Choroid plexus epithelial cell (primary cell): ENCODE results near the gene MAMSTR.

ENCODE experiments used
- DNase-seq: peaks from one replicate; pipeline ENCODE4 v3.0.0-alpha.2; 2010; ENCODE audit warnings: low read depth
- H3K4me3 ChIP-seq: 2 replicates; pipeline ENCODE4 v1.5.1; 2011; ENCODE audit warnings: low read depth, mild to moderate bottlenecking, control low read depth, low read length, moderate library complexity
- TF ChIP-seq, protein P1 (sequence below): conservative IDR thresholded peaks from 2 replicates; pipeline ENCODE4 v1.5.1; 2011; ENCODE audit warnings: low read depth, mild to moderate bottlenecking, control low read depth, inconsistent platforms, low read length, moderate library complexity

Gene MAMSTR

GRCh38 chr19:48737360-48737998 lies 18.0 kb upstream of the MAMSTR start:
- no peak overlapping the region for H3K4me3 ChIP-seq
- no peak for DNase-seq
- TF ChIP-seq, protein P1, sequence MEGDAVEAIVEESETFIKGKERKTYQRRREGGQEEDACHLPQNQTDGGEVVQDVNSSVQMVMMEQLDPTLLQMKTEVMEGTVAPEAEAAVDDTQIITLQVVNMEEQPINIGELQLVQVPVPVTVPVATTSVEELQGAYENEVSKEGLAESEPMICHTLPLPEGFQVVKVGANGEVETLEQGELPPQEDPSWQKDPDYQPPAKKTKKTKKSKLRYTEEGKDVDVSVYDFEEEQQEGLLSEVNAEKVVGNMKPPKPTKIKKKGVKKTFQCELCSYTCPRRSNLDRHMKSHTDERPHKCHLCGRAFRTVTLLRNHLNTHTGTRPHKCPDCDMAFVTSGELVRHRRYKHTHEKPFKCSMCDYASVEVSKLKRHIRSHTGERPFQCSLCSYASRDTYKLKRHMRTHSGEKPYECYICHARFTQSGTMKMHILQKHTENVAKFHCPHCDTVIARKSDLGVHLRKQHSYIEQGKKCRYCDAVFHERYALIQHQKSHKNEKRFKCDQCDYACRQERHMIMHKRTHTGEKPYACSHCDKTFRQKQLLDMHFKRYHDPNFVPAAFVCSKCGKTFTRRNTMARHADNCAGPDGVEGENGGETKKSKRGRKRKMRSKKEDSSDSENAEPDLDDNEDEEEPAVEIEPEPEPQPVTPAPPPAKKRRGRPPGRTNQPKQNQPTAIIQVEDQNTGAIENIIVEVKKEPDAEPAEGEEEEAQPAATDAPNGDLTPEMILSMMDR: no peak

DNA sequence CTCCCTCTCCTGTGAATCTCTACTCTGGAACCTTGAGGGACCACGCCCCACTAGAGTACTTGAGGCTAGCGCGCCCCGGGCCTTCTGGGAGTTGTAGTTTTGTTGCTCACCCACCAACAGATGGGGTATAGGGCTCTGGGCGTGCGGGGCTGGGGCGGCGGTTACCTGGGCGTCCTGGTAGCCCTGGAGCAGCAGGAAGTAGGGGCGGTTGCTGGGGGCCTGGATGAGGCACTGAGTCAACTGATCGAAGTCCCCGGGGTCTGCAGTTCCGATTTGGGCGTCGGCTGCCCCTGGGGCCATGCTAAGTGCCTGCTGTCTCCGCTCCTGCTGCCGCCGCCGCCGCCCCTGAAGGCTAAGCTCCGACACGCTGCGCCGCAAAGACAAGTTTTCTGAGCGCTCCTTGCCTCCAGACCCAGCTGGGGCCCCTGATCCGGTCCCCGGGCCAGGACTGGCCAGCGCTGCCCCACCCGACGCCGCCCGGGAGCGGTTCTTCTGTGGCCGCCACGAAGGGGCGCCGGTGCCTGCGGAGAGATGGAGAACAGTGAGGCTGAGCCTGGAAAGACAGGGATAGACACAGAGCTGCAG lies 15.6 kb upstream of the MAMSTR start:
- TF ChIP-seq, protein P1: no peak
- DNase-seq: peak; percentile 50
- peak overlapping the region; percentile 48 for H3K4me3 ChIP-seq

- H3K4me3 ChIP-seq: no peak overlapping the region
- DNase-seq: no peak
- TF ChIP-seq, protein P1: no peak
These were observed 15.1 kb upstream of the MAMSTR start for GRCh38 chr19:48734625-48735024.

- no peak for DNase-seq
- TF ChIP-seq, protein P1: no peak
- no peak overlapping the region for H3K4me3 ChIP-seq
These were observed 11.9 kb upstream of the MAMSTR start for GRCh38 chr19:48731452-48731851.

DNA sequence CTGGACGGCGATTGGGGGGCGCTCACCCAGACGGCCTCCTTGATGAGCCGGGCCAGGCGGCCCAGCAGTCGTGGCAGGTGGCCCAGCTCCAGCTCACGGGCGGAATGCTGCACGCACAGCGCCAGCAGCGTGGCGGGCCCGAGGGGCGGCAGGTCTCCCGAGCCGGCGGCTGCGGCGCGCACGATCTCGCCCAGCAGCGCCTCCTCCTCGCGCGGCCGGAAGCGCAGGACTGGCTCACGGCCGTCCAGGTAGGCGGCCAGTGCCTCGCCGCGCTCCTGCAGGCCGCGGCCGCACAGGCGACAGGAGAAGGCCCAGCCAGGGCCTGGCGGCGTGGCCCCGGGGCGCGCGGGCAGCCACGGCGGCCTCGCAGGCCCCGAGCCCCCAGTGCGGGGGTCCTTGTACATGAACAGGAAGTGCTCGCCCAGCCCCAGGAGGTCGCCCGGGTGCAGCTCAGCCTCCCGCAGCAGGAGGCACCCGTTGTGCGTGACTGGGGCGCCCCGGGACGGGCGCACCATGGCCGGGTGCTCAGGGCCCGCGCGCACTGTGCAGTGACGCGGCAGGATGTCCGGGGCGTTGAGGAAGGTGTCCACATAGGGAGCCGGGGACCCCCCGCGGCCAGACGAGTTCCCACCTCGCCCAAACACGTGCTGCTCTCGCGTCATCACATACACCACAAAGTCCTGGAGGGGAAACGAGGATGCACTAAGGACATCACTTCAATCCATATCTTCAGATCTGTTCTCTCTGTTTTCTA lies 9.6 kb upstream of the MAMSTR start:
- H3K4me3 ChIP-seq: peak overlapping the region; percentile 45
- TF ChIP-seq, protein P1: no peak
- peak; percentile 52 for DNase-seq

- no peak for DNase-seq
- TF ChIP-seq, protein P1: no peak
- H3K4me3 ChIP-seq: no peak overlapping the region
These were observed 7.0 kb upstream of the MAMSTR start for GRCh38 chr19:48726556-48726955.
